Peyer's patch (tissue), 4 donors: ENCODE measurements around the gene CYP2A6.
"Not testable (repeated sequence)": the region's sequence is repeated elsewhere in the genome, so short reads cannot be mapped to it uniquely, and the experiment has no call there.

Source experiments
- CTCF ChIP-seq, 6 experiments: fragments of 450-650 bp in 4 of 6; fragments of 200-600 bp in 2 of 6; sonication (generic) in 1 of 6; IDR thresholded peaks; one replicate each; pipeline ENCODE4 v1.5.1; 2017 to 2019; ENCODE audit warnings: antibody characterized with exemption in 6 of 6, mild to moderate bottlenecking in 3 of 6, moderate library complexity in 1 of 6
- POLR2A ChIP-seq, 2 donors: fragments of 450-650 bp; IDR thresholded peaks; one replicate each; pipeline ENCODE4 v1.5.1; 2017; ENCODE audit warnings: antibody characterized with exemption in 2 of 2, mild to moderate bottlenecking in 2 of 2, moderate library complexity in 2 of 2

DNA sequence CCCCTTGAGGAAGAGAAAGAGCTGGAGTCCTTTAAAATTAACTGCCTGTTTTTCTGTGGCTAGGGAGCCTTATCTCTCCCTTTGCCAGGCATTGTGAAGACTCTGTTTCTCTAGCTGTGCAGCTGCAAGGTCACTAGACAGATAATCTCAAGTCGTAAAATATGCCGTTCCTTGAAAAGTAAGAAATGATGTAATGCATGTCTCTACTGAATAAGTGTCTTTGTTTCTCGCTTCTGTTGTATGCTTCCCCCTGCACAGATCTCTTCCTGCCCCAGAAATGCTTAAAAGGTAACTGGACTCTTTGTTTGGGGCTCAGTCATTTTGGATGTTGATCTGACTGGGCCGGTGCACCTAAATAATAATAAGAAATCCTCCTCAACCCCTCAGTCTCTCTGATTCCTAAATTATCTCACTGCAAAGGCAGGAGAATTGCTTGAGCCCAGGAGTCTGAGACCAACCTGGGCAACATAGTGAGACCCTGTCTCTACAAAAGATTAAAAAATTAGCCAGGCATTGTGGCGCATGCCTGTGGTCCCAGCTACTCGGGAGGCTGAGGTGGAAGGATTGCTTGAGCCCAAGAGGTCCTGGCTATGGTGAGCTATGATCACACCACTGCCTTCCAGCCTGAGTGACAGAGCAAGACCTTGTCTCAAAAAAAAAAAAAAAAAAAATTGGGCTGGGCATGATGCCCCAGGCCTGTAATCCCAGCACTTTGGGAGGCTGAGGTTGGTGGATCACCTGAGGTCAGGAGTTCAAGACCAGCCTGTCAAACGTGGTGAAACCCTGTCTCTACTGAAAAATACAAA, 16.3 kb downstream of the CYP2A6 start:
- TF ChIP-seq CTCF, POLR2A (IDR thresholded peaks at IDR 0.05): not testable (repeated sequence)
